Hematopoietic multipotent progenitor cell treated with erythropoietin and hydrocortisone succinate and interleukin-3 and kit ligand, for 6 days (in vitro differentiated cells): Measurements from ENCODE around the gene JAGN1.
"Not testable (repeated sequence)": the region's sequence is repeated elsewhere in the genome, so short reads cannot be mapped to it uniquely, and the experiment has no call there.

ENCODE experiments used
- DNase-seq: peaks from one replicate; pipeline ENCODE4 v3.0.0-alpha.2; 2015

Gene JAGN1

DNA sequence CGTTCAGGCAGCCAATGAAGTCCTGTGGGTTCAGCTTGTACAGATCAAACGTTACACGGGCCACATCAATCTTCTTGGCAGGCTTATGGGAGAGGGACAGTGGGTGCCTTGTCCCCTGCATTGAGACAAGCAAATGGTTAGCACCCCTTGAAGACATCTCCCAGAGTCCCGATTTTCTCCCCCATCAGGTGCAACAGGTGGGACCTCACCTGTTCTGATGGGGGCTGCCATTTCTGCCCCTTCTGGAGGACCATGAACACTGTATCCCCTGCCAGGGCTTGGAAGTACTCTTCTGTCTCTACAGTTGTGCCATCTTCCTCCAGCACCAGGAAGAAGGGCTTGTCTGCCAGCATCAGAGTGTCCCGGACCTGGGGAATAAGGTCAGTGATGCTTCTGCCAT is 20.5 kb upstream of the JAGN1 start:
- no peak for DNase-seq

DNA sequence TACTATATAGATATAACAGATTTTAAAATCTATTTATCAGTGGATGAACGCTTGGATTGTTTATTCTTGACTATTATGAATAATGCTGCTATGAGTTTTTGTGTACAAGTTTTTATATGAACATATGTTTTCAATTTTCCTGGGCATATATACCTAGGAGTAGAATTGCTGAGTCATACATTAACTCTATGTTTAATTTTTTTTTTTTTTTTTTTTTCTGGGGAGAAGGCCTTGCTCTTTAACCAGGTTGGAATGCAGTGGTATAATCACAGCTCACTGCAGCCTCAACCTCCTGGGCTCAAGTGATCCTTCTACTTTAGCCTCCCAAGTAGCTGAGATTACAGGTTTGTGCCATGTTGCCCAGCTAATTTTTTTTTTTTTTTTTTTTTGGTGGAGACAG is 19.4 kb upstream of the JAGN1 start:
- peak; percentile 33 for DNase-seq

DNA sequence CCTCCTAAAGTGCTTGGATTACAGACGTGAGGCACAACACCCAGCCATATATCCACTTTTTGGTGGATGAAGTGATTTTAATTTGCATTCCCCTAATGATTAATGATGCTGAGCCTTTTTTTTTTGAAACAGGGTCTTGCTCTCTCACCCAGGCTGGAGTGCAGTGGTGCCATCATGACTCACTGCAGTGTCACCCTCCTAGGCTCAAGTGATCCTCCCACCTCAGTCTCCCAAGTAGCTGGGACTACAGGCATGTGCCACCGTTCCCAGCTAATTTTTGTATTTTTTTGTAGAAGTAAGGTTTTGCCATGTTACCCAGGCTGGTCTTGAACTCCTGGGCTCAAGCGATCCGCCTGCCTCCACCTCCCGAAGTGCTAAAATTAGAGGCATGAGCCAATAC is 18.3 kb upstream of the JAGN1 start:
- not testable (repeated sequence) for DNase-seq

DNA sequence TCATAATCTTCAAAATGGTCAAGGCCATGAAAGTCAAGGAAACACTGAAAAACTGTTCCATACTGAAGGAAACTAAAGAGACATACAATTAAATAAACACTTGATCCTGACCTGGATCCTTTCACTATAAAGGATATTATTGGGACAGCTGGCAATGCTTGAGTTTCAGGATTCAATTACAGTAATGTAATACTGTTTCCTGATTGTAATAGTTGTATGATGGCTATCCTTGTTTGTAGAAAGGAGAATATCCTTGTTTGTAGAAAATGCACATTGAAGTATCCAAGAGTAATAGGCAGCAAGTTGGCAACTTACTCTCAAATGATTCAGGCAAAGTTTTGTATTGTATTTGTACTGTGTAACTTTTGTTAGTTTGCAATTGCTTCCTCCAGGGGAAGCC is 15.0 kb upstream of the JAGN1 start:
- no peak for DNase-seq

DNA sequence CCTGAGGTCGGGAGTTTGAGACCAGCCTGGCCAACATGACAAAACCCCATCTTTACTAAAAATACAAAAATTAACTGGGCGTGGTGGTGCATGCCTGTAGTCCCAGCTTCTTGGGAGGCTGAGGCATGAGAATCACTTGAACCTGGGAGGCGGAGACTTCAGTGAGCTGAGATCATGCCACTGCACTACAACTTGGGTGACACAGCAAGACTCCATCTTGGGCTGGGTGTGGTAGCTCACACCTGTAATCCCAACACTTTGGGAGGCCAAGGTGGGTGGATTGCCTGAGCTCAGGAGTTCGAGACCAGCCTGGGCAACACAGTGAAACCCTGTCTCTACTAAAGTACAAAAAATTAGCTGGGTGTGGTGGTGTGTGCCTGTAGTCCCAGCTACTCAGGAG is 14.2 kb upstream of the JAGN1 start:
- DNase-seq = not testable (repeated sequence)

DNA sequence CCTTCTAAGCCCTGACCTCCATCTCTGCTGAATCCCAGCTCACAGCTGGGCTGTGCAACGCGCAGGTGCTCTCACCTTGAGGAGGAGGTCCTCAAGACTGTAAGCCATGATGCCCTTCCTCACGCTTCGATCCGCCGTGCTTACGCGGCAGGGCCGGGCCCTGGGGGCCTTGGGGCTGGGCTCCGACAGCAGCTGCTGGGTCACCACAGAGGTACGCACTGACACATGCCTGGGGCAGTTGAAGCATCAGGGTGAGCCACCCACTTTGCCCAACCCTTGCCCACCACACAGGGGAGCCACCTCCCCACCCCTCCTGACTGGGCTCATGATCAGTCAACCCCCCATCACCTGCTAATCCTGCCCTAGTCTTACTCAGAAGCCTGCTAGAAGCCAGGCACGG is 13.4 kb upstream of the JAGN1 start:
- no peak for DNase-seq

DNA sequence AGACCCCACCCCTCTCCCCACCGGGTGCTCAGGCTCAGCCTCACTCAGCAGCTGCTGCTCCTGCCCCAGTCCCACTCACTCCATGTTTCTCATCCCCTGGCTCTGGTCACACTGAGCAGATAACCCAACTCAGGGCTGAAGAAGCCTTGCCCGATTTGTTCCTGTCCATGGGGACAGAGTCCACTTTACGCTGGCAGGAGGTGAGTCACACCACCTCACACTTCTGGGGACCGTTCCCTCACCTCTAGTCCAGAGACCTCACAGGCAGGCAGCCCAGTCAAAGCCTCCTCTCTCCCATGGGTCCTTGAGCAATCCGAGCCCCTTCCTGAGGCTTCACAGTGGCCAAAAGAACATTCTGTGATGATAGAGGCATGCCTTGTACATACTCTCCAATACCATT is 11.7 kb upstream of the JAGN1 start:
- DNase-seq = no peak

DNA sequence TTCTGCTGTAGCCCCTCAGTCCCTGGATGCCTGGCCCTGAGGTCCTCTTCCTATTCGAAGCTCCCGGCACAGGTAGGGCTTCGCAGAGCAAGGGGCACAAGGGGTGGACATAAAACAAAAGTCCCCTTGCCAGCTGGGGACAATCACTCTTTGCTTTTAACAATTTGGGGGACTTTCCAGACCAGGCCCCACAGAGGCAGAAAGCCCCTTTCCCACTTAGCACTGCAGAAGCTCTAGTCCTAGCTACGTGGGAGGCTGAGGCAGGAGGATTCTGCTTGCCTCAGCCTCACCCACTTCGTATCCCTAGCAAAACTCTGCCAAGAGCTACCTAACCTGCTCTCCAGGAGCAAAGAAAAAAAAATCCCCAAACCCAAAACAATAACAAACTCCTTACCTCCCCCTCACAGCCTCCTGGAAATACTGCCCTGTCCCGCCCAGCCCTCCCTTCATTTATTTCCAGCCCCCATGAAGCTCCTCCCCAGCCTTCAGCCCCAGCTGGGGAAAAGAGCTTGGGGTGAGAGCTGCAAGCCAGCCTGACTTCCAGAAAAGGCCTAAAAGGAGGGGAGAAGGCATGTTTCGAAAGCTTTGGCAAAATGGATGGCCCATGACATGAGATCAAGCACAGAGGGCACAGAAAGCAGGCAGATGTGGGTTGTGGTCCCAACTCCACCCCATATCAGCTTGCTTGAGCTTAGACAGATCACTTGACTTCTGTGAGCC is 10.4 kb upstream of the JAGN1 start, which contains the start of gene CIDEC:
CIDEC (minus strand) TSS at position 424 of the 720 bp plus-strand sequence. CDS start 1,767 bp downstream, outside the sequence.
- no peak for DNase-seq

DNA sequence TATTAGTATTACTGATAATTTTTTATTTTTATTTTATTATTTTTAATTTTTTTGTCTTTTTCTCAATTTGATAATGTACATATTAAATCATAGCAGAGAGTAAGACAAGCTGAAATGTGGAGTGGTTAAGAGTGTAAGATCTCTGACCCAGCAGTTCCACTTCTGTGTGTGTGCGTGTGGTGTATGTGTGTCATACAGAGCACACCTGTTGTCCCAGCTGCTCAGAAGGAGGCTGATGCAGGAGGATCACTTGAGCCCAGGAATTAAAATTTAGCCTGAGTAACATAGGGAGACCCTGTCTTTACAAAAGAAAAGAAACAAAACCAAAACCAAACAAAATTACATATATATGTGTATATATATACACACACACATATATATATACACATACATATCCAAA is 9.0 kb upstream of the JAGN1 start:
- no peak for DNase-seq

DNA sequence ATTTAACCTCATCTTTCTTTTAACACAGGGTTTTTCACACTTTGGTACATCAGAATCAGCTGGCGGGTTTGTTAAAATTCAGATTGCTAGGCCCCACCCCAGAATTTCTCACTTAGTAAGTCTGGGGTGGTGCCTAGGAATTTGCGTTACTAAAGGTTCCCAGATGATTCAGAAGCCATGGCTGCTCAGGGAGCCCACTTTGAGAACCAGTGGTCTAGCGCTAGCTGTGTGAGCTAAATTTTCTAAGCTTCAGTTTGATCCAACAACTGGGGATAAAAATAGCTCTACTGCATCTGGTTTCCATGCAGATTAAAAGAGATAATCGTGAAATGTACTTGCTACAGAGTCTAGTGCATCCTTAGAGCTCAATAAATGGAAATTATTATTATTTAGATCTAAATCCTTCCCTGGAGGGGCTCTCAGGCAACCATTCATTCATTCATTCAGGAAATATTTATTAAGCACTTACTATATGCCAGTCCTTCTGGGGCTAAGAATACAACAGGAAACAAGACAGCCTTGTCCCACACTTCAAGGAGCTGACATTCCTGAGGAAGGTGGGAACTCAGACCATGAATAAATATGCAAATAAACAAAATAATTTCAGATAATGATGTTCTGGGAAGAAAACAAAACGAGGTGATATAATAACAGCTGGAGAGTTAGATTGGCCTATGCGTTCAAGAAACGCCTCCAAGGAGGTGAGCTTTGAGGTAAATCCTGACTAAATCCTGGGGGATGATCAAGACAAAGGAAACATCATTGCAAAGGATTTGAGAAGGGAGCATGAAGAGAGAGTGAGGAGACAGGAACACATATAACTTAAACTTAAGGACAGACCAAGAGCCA is 6.5 kb upstream of the JAGN1 start:
- no peak for DNase-seq

DNA sequence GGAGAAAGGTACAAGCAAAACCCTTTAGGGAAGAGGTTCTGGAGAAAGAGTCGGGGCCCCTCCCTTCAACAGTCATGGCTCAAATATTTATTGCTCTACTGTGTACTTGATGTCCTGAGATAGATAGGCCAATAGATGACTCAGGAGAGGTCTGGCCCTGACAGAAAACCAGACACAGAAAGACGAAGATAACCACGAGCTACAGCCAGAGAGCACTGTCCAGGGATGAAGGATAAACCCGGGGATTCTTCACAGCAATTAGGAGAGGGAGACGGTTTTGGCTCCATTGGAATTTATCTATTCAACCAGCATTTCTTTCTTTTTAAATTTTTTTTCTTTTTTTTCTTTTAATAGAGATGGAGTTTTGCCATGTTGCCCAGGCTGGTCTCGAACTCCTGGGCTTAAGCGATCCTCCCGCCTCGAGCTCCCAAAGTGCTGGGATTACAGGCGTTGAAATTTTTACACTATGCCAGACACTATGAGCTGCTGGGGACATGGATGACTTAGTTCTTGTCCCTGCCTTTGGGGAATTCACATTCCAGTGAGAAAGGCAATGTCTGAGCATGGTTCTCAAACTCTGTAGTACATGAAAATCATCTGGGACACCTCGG is 5.8 kb upstream of the JAGN1 start:
- peak; percentile 68 for DNase-seq

DNA sequence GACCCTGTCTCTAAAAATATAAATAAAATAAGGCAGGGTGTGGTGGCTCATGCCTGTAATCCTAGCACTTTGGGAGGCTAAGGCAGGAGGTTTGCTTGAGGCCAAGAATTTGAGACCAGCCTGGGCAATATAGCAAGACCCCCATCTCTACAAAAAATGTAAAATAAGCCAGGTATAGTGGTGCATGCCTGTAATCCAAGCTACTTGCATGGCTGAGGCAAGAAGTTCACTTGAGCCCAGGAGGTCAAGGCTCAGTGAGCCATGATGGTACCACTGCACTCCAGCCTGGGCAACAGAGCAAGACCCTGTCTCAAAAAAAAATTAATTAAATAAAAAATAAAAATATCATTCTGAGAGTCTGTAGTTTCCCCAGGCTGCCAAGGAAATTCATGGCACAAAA is 4.1 kb upstream of the JAGN1 start:
- no peak for DNase-seq

DNA sequence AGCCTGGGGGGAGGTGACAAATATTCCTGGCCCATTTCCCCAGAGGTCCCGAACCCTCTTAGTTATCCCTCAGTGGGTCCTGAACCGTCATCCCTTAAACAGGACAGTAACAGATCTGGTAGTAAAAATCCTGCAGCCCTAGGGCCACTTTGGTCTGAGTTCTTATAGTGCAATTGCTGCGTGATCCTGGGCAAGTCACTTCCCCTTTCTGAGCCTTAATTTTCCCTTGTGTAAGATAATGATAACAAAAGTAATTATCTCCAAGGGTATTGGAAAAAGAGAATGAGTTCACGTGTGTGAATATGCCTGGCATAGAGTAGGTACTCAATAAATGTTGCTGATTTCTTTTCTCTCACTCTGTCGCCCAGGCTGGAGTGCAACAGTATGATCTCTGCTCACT is 2.9 kb upstream of the JAGN1 start:
- DNase-seq = no peak

DNA sequence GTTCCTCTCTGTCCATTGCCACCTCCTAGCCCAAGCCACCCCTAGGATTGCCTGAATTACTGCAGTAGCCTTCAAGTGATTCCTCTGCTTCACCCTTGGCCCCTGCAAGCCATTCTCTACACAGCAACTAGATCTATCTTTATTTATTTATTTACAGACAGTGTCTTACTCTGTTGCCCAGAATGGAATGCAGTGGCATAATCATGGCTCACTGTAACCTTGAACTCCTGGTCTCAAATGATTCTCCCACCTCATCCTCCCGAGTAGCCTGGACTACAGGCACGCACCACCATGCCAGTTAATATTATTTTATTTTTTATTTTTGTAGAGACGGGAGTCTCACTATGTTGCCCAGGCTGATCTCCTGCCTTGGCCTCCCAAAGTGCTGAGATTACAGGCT is 1.9 kb upstream of the JAGN1 start:
- no peak for DNase-seq

DNA sequence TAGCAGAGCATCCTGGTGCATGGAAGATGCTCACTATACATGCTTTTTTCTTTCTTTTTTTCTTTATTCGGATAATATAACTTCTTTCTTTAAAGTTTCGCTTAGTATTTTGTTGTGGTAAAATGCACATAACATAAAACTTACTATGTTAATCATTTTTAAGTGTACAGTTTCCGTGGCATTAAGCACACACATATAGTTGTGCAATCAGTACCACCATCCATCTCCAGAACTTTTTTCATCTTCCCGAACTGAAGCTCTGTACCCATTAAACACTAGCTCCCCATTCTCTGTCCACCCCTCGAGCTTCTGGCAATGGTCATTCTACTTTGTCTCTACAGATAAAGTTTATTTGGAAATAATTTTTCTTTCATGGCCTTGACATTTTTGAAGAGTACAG is 1.0 kb upstream of the JAGN1 start:
- no peak for DNase-seq

DNA sequence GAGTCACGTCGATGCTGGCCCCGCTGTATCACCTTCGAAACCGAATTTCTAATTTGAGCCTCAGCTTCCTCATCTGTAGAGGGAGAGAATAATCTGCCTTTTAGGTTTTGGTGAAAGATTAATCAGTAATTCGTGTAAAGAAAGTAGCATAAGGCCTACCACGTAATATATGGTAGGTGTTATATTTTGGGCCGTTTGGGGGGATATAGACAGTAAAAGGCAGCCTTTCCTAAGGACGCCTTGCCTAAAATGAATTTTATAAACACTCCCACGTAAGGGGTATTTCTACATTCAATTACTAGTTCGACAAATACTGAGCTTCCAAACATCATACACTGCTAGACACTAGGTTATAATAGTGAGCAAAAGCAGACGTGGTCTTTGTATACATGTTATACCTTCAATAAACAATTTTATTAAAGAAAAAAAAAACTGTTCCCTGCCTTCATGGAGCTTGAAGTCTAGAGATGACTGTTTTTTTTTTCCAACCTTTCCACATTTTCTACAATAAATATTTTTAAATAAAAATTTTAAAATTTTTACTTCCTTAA is 737 bp downstream of the JAGN1 start:
- DNase-seq = no peak

DNA sequence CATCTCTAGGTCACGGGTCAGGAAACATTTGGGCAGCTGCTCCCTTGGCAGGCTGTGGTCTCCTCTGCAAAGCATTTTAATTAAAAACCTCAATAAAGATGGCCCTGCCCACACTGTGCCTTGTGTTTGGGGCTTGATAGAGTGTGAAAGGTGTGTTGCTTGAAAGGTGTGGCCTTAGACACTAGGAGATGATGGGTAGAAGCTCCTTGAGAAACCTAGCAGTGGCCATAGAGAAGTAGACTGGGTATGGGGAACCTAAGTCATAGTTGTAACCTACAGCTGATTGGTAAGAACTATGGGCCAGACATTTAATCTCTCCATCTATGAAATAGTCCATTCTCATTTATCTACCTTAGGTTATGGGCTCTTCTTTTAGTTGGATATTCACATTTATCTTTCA is 3.3 kb downstream of the JAGN1 start:
- DNase-seq = no peak

DNA sequence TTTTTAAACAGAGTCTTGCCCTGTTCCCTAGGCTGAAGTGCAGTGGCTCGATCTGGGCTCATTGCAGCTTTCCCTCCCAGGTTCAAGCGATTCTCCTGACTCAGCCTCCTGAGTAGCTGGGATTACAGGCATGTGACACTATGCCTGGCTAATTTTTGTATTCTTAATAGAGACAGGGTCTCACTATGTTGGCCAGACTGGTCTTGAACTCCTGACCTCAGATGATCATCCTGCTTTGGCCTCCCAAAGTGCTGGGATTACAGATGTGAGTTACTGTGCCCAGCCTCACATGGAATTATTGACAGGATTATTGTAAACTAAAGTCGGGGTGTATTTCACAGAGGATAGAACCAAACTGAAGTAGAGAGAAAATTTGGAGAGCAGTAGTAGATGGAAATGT is 5.3 kb downstream of the JAGN1 start:
- not testable (repeated sequence) for DNase-seq

DNA sequence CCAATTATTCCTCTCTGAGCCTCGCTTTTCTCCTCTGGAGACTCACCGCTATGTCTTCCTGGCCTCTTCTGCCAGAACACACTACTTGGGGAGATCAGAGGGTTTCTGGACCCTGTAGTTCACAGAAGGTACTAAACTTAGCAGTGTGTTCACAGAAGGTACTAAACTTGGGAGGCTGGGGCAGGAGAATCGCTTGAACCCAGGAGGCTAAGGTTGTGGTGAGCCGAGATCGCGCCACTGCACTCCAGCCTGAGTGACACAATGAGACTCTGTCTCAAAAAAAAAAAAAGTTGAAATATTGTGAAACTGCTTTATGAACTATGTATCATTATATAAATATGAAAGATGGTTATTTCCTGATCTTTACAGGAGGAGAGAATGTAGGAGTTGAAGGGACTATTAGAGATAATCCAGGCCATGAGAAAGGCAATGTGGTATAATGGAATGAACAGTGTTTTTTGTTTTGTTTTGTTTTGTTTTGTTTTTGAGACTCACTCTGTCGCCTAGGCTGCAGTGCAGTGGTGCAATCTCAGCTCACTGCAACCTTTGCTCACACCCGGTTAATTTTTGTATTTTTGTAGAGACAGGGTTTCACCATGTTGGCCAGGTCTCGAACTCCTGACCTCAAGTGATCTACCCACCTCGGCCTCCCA is 6.5 kb downstream of the JAGN1 start:
- DNase-seq = not testable (repeated sequence)

DNA sequence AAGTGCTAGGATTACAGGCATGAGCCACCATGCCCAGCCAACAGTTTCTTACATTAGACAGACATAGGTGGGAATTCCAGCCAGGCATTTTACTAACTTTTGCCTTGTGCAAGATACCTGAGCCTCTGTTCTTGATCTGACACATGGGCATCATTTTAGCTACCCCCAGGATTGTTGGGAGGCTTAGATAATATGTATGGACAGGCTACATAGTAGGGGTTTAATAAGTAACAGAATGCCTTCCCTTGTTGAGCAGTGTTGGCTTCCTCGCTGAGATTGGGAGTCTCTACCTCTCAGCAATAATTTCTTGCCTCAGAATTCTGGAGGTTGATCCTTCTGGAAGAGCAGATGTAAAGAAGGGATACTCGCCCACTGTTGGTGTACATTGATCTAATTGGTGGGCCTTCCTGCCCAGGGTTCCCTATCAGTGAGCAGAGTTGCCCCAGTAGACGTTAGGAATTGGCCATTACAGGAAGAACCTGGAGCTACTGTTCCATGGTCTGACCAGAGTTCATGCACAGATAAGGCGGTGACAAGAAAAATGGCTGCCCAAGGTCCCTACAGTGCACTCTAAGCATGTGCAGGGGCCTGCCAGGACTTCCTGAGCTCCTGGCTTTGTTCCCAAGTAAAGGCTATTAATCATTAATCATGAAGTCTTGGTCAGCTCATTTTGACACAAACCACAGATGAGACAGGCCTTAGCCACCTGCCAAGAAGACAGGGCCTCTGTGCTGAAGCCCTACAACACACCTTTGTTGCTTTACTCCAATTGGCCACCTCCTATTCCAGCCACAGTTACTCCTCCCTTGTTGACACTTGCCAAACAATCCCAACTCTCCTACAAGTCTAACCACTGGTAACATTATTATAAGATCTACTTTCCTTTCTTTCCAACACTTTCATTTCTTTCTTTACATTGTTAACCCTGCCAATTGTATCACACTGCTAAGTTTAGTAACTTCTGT is 7.3 kb downstream of the JAGN1 start:
- DNase-seq = peak; percentile 62

DNA sequence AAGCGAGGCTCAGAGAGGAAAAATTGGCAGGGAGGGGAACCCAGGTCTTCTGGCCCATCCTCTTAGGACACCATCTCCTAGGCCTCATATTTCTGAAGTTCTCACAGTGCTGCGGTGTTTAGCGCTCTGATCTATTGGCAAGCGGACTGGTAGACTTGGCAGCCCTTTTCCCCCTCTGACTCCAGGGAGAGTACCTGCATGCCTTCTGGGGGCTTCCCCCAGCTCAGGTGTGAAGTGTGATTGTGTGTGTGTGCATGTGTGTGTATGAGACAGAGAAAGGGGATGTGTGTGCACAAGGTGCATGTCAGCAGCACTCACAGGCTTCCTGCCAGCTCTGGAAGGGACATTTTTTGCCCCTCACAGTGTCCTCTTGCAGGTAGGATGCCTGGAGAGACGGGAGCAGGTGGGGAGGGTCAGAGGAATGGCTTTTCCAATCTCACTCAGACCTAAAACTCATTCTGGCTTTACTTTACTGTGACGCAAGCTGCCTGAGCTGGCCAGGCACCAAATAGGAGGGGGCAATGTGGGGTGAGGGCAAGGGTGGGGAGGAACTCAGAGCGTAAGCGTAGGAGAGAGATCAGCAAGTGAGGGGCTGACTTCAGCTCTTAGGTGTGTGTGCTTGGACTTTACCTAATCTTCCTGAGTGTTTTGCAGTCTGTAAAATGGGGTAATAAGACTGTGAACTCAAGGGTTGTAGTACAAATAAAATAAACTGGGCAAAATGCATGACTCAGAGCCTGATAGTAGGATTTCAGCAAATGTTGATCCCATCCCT is 8.2 kb downstream of the JAGN1 start:
- peak; percentile 24 for DNase-seq
